GM19328 (cell line): ENCODE measurements around the gene ABCA2.
"Not testable (repeated sequence)": the region's sequence is repeated elsewhere in the genome, so short reads cannot be mapped to it uniquely, and the experiment has no call there.

Source experiments
- ATAC-seq: cut with Tn5 transposase; IDR thresholded peaks from one replicate; pipeline ENCODE4 v1.9.1; 2021; ENCODE audit warnings: mild to moderate bottlenecking, moderate library complexity; ENCODE audit not compliant: unreplicated experiment

ABCA2 gene

DNA sequence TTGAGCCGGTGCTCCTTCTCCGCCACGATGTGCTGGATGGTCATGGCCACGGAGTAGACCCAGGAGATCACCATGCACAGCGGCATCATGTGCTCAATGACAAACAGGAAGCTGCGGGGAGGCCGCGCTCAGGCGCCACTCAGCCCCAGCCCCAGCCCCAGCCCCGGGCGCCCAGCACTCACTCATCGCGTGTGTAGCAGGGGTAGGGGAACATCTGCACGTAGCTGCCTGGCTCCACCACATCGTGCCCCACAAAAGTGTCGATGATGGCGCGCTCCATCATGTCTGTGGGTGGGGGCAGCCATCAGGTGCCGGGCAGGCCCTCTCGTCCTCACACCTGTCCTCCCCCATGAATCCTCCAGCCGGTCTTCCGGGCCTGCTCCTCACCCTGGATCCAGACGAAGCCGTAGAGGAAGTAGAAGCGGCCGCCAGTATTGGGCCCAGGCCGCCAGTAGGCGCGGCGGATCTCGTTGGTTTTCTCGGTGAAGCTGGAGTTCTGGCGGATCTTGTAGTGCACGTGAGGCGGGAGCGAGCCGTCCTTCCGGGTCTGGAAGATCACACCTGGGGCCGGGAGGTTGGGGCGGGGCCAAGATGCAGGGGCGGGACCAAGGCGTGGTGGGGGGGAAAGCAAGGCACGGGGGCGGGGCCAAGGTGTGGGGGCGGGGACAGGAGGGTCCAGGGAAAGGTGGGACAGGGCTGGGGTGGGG, 10.1 kb downstream of the ABCA2 start:
- ATAC-seq, result no peak

GRCh38 chr9:137017071-137017470, 11.0 kb downstream of the ABCA2 start:
- ATAC-seq, result no peak

GRCh38 chr9:137016436-137016835, 11.6 kb downstream of the ABCA2 start:
- no peak for ATAC-seq

GRCh38 chr9:137015976-137016375, 12.1 kb downstream of the ABCA2 start:
- no peak for ATAC-seq

- ATAC-seq, result no peak
Observed at GRCh38 chr9:137015540-137015930, 12.5 kb downstream of the ABCA2 start.

GRCh38 chr9:137014776-137015539, 13.1 kb downstream of the ABCA2 start:
- no peak for ATAC-seq

DNA sequence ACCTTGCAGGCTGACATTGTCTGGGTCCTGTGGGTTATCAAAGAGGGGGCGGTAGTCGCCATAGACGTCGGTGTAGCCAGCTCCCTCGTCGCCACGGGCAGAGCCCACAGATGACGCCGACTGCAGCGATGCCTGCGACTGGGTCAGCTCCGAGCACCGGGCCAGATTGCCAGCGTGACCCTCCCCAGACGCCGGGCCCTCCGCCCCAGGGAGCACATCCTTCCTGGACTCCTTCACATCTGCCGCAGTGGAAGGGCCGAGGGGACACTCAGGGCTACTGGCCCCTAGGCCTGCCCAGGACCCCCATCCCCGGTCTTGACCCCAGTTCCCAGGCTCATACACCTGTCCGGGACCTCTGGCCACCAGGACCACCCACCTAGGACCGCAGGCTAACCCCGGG, 13.9 kb downstream of the ABCA2 start:
- no peak for ATAC-seq

DNA sequence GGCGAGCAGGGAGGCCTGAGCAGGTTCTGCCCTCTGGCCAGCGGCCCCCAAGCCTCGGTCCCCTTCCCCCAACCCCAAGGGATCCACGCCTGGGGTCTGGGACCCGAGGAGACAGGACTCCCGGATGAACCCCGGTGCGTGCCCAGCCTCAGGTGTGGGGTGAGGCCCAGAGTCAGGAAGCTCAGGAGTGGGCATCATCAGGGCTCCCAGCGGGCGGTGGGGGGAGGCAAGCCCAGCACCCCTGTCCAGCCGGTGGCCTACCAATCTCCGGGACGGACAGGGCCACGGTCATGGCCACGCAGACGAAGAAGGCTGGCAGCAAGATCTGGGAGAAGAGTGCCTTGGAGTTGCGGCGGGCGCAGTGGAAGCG, 14.5 kb downstream of the ABCA2 start:
- ATAC-seq, result no peak

GRCh38 chr9:137012694-137013570, 15.1 kb downstream of the ABCA2 start:
- no peak for ATAC-seq

GRCh38 chr9:137011907-137012675, 15.9 kb downstream of the ABCA2 start:
- no peak for ATAC-seq

GRCh38 chr9:137011156-137011555, 16.9 kb downstream of the ABCA2 start:
- ATAC-seq, result no peak

- no peak for ATAC-seq
Observed at GRCh38 chr9:137009938-137010732, 17.9 kb downstream of the ABCA2 start.

DNA sequence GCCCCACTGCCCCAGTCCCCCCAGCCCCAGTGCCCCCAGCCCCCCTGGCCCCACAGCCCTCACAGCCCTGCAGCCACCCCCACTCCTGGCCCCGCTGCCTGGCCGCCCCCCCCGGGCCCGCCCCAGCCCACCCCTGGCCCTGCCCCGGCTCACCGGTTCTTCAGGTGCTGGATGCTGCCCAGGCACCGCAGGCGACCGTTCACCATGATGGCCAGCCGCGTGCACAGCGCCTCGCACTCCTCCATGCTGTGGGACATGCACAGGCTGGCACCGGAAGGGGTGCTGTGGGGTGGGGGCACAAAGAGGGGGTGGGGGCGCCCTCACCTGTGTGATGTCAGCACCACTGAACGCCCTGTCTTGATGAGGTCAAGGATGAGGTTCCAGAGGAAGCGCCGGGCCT, 18.8 kb downstream of the ABCA2 start:
- ATAC-seq, result no peak

DNA sequence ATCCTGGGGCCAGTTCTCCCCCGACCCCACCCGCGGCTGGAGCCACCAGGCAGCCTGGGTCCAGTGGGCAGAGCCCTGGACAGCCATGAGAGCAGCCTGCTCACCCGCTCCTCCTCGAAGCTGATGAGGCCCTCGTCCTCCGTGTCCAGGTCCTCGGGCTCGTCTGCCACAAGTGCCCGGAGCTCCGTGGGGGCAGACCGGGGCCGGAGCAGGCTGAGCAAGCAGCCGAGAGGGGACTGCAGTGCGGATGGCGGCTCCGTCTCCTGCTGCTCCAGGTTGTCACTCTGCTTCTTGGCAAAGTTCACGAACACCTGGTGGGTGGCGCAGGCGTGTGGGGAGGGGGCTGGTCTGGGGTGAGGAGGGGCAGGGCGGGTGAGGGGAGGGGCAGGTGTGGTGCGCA, 19.7 kb downstream of the ABCA2 start:
- ATAC-seq, result no peak

GRCh38 chr9:137007816-137008270, 20.2 kb downstream of the ABCA2 start:
- no peak for ATAC-seq

GRCh38 chr9:137007108-137007815, 20.8 kb downstream of the ABCA2 start:
- ATAC-seq, result no peak

DNA sequence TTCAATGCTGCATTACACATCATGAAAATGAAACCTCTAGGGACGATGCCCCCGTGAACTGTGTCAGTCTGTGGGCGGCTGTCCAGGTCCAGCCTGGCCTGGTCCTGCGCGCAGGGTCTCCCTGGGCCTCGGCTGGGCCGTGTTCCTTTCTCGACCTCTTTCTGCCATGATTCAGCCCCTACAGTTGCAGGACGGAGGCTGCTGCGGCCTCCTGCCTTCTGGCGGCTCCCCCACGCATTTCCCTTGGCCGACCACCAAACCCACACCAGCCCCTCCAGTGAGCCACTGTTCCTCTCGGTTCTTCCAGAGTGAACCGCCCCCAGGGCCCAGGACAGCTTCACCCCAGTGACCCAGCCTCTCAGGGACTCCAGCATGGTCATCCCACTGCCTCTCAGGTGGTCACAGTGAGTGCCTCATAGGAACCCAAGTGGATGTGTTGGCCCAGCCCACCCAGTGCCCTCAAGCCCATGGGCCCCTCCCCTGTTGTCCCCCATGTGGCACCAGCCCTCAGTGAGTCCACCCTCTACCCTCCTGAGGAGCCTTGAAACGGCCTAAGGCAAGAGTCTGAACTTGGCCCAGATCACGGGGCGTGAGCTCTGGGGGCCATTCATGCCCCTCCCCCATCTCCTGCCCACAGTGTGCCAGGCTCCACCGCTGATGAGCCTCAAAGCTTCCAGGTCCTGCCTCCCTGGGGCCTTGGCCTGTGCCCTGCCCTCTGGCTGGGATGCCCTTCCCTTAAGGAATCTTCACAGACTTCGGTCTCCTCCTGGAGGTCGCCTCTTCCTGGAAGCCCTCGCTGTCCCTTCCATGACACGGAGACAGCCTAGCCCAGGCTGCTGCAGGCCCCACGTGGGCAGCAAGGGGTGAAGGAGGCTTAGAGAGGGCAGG, 21.7 kb downstream of the ABCA2 start:
- no peak for ATAC-seq

DNA sequence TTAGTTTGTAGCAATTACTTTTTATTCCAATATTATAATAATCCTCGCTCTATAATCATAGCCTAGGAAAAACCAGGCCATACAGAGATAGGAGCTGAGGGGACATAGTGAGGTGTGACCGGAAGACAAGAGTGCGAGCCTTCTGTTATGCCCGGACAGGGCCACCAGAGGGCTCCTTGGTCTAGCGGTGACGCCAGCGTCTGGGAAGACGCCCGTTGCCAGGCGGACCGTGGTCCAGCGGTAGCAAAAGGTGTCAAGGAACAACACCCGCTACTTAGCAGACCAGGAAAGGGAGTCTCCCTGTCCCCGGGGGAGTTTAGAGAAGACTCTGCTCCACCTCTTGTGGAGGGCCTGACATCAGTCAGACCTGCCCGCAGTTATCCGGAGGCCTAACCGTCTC, 23.8 kb downstream of the ABCA2 start:
- ATAC-seq, result not testable (repeated sequence)
